Stimulated activated effector memory CD8-positive, alpha-beta T cell treated with anti-CD3 and anti-CD28 coated beads, Interleukin-12 subunit alpha, Interleukin-12 subunit beta, amount 100 ng/mL, for 72 hours (primary cell): Measurements from ENCODE around the gene KIZ.

Source experiments
- ATAC-seq: fragments of 150-1000 bp; cut with Tn5 transposase; 2 replicates; pipeline ENCODE4 v1.10.0; 2021
- DNase-seq, 2 donors: peaks; one replicate each; pipeline ENCODE4 v3.0.0; 2021 to 2022; ENCODE audit warnings: low spot score in 2 of 2
- H3K27ac Mint-ChIP-seq: one replicate; pipeline ENCODE4 v1.8.0; 2022; ENCODE audit warnings: mild to moderate bottlenecking, mixed read lengths
- H3K36me3 Mint-ChIP-seq: one replicate; pipeline ENCODE4 v1.8.0; 2022; ENCODE audit warnings: mild to moderate bottlenecking, mixed read lengths
- H3K4me1 Mint-ChIP-seq: one replicate; pipeline ENCODE4 v1.8.0; 2022; ENCODE audit warnings: mixed read lengths
- H3K4me3 Mint-ChIP-seq: one replicate; pipeline ENCODE4 v1.8.0; 2022; ENCODE audit warnings: mild to moderate bottlenecking, mixed read lengths
- H3K9me3 Mint-ChIP-seq: one replicate; pipeline ENCODE4 v1.8.0; 2022; ENCODE audit warnings: mixed read lengths

The KIZ gene

GRCh38 chr20:21125849-21126580, at the start of gene KIZ:
Gene KIZ (plus strand): TSS chr20:21126082. CDS start chr20:21126116, 34 bp downstream.
- Mint-ChIP-seq H3K4me3 (peak within 1 kb of the TSS; percentile 89), H3K4me1 (peaks cover 37% of the 10 kb centered on the region), H3K36me3 (peaks cover 6% of the 10 kb centered on the region), H3K9me3 (no peaks in the 10 kb centered on the region), H3K27ac (peak within 1 kb of the TSS; percentile 93)
- DNase-seq (peak; percentile 98 to 99), ATAC-seq (peak; percentile 95)

- ATAC-seq: no peak
- H3K4me3 Mint-ChIP-seq: no peak overlapping the region
- no peak for DNase-seq
- H3K4me1 Mint-ChIP-seq: no peaks in the 10 kb centered on the region
- no peaks in the 10 kb centered on the region for H3K36me3 Mint-ChIP-seq
- no peaks in the 10 kb centered on the region for H3K9me3 Mint-ChIP-seq
- no peak overlapping the region for H3K27ac Mint-ChIP-seq
Observed at GRCh38 chr20:21077809-21078345, 48.0 kb upstream of the KIZ start.

GRCh38 chr20:21082584-21082983, 43.3 kb upstream of the KIZ start:
- ATAC-seq (no peak), DNase-seq (no peak)
- Mint-ChIP-seq H3K27ac (no peak overlapping the region), H3K36me3 (no peaks in the 10 kb centered on the region), H3K9me3 (no peaks in the 10 kb centered on the region), H3K4me3 (no peak overlapping the region), H3K4me1 (no peaks in the 10 kb centered on the region)

- DNase-seq: no peak
Observed at GRCh38 chr20:21083825-21084325, 42.0 kb upstream of the KIZ start.

GRCh38 chr20:21087862-21088540, 37.9 kb upstream of the KIZ start:
- no peak overlapping the region for H3K4me3 Mint-ChIP-seq
- H3K4me1 Mint-ChIP-seq: no peaks in the 10 kb centered on the region
- DNase-seq (no peak), ATAC-seq (no peak)
- H3K9me3 Mint-ChIP-seq: no peaks in the 10 kb centered on the region
- no peaks in the 10 kb centered on the region for H3K36me3 Mint-ChIP-seq
- no peak overlapping the region for H3K27ac Mint-ChIP-seq

More at GRCh38 chr20:21083825-21084325, 42.0 kb upstream of the KIZ start:
- Mint-ChIP-seq H3K4me3 (no peak overlapping the region), H3K36me3 (no peaks in the 10 kb centered on the region), H3K4me1 (no peaks in the 10 kb centered on the region), H3K9me3 (no peaks in the 10 kb centered on the region), H3K27ac (no peak overlapping the region)
- ATAC-seq: no peak

GRCh38 chr20:21089391-21089790, 36.5 kb upstream of the KIZ start:
- Mint-ChIP-seq H3K27ac (no peak overlapping the region), H3K4me3 (no peak overlapping the region), H3K9me3 (no peaks in the 10 kb centered on the region), H3K36me3 (no peaks in the 10 kb centered on the region), H3K4me1 (no peaks in the 10 kb centered on the region)
- ATAC-seq (no peak), DNase-seq (no peak)

- Mint-ChIP-seq H3K4me1 (no peaks in the 10 kb centered on the region), H3K9me3 (no peaks in the 10 kb centered on the region), H3K4me3 (no peak overlapping the region), H3K36me3 (no peaks in the 10 kb centered on the region), H3K27ac (no peak overlapping the region)
- ATAC-seq (no peak), DNase-seq (no peak)
Observed at GRCh38 chr20:21090111-21090618, 35.7 kb upstream of the KIZ start.

GRCh38 chr20:21090721-21091120, 35.2 kb upstream of the KIZ start:
- no peaks in the 10 kb centered on the region for H3K9me3 Mint-ChIP-seq
- no peaks in the 10 kb centered on the region for H3K4me1 Mint-ChIP-seq
- no peak for ATAC-seq
- no peak overlapping the region for H3K4me3 Mint-ChIP-seq
- H3K27ac Mint-ChIP-seq: no peak overlapping the region
- no peak for DNase-seq
- H3K36me3 Mint-ChIP-seq: no peaks in the 10 kb centered on the region

- H3K4me3 Mint-ChIP-seq: no peak overlapping the region
- no peaks in the 10 kb centered on the region for H3K9me3 Mint-ChIP-seq
- DNase-seq (no peak), ATAC-seq (no peak)
- no peak overlapping the region for H3K27ac Mint-ChIP-seq
- H3K4me1 Mint-ChIP-seq: no peaks in the 10 kb centered on the region
- H3K36me3 Mint-ChIP-seq: no peaks in the 10 kb centered on the region
Observed at GRCh38 chr20:21092806-21093205, 33.1 kb upstream of the KIZ start.

- no peak overlapping the region for H3K4me3 Mint-ChIP-seq
- peaks cover 8% of the 10 kb centered on the region for H3K4me1 Mint-ChIP-seq
- no peak overlapping the region for H3K27ac Mint-ChIP-seq
- peaks cover 7% of the 10 kb centered on the region for H3K36me3 Mint-ChIP-seq
- ATAC-seq (peak; percentile 42), DNase-seq (no peak)
- H3K9me3 Mint-ChIP-seq: no peaks in the 10 kb centered on the region
Observed at GRCh38 chr20:21096321-21097043, 29.4 kb upstream of the KIZ start.

GRCh38 chr20:21099751-21100577, 25.9 kb upstream of the KIZ start:
- H3K27ac Mint-ChIP-seq: peak overlapping the region; percentile 92

GRCh38 chr20:21100578-21101452, 25.1 kb upstream of the KIZ start:
- Mint-ChIP-seq H3K36me3 (peaks cover 7% of the 10 kb centered on the region), H3K27ac (peak overlapping the region; percentile 92), H3K4me1 (peaks cover 31% of the 10 kb centered on the region), H3K9me3 (no peaks in the 10 kb centered on the region), H3K4me3 (peak overlapping the region; percentile 92)
- ATAC-seq (peak; percentile 31), DNase-seq (peak in 1 of 2 donors; percentile 68)

More at GRCh38 chr20:21099751-21100577, 25.9 kb upstream of the KIZ start:
- DNase-seq (peak in 1 of 2 donors; percentile 75), ATAC-seq (peak; percentile 58)
- Mint-ChIP-seq H3K4me1 (peaks cover 30% of the 10 kb centered on the region), H3K9me3 (no peaks in the 10 kb centered on the region), H3K4me3 (peak overlapping the region; percentile 92), H3K36me3 (peaks cover 7% of the 10 kb centered on the region)

- peaks cover 7% of the 10 kb centered on the region for H3K36me3 Mint-ChIP-seq
- peak in 1 of 2 donors; percentile 69 for DNase-seq
- ATAC-seq: peak; percentile 14
- no peaks in the 10 kb centered on the region for H3K9me3 Mint-ChIP-seq
- peak overlapping the region; percentile 92 for H3K27ac Mint-ChIP-seq
- peaks cover 36% of the 10 kb centered on the region for H3K4me1 Mint-ChIP-seq
- H3K4me3 Mint-ChIP-seq: peak overlapping the region; percentile 92
Observed at GRCh38 chr20:21101453-21101931, 24.4 kb upstream of the KIZ start.
